Hepatocyte (in vitro differentiated cells): Measurements from ENCODE around the gene MFN1.

Source experiments
- EZH2 ChIP-seq: fragments of 200-600 bp; sonication (generic); IDR thresholded peaks from 2 replicates; pipeline ENCODE4 v1.6.1; 2016; ENCODE audit warnings: antibody characterized with exemption, mild to moderate bottlenecking, borderline replicate concordance
- EZH2phosphoT487 ChIP-seq: fragments of 200-600 bp; sonication (generic); IDR thresholded peaks from one replicate; pipeline ENCODE4 v1.6.1; 2018; ENCODE audit warnings: antibody characterized with exemption, mild to moderate bottlenecking, low read depth, moderate library complexity; ENCODE audit not compliant: unreplicated experiment, severe bottlenecking
- TF ChIP-seq, protein P1 (sequence below): fragments of 200-600 bp; sonication (generic); IDR thresholded peaks from 2 replicates; pipeline ENCODE4 v1.5.1; 2016; ENCODE audit warnings: antibody characterized with exemption, mild to moderate bottlenecking; ENCODE audit not compliant: poor library complexity

DNA sequence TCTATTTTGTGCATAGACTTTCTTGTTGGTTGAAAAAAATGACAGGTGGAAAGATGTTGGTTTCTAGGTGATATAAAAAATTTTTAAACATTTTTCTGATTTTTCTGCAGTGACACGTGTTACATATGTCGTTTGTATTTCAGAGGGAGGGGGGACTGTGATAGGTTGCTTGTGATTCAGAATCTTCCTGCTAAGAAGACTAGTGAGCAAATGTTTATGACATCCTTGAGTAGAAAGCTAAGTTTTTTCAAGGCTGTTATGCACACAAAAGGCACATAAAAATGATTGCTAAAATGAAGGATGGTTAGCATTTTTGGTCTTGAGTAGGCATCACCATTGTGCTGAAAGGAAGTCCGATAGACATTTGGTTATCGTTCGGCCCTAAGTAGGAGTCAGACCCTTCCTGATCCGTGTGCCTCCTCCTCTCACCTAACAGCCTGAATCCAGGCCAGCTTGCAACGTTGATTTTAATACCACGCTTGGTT lies 23.2 kb upstream of the MFN1 start:
- TF ChIP-seq, protein P1, sequence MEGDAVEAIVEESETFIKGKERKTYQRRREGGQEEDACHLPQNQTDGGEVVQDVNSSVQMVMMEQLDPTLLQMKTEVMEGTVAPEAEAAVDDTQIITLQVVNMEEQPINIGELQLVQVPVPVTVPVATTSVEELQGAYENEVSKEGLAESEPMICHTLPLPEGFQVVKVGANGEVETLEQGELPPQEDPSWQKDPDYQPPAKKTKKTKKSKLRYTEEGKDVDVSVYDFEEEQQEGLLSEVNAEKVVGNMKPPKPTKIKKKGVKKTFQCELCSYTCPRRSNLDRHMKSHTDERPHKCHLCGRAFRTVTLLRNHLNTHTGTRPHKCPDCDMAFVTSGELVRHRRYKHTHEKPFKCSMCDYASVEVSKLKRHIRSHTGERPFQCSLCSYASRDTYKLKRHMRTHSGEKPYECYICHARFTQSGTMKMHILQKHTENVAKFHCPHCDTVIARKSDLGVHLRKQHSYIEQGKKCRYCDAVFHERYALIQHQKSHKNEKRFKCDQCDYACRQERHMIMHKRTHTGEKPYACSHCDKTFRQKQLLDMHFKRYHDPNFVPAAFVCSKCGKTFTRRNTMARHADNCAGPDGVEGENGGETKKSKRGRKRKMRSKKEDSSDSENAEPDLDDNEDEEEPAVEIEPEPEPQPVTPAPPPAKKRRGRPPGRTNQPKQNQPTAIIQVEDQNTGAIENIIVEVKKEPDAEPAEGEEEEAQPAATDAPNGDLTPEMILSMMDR: no peak
- no peak for TF ChIP-seq EZH2
- TF ChIP-seq EZH2phosphoT487: no peak
